GM21619 (cell line): ENCODE data around the gene LTN1.

ENCODE experiments used
- ATAC-seq: cut with Tn5 transposase; IDR thresholded peaks from one replicate; pipeline ENCODE4 v1.9.1; 2021; ENCODE audit not compliant: unreplicated experiment

The LTN1 gene

DNA sequence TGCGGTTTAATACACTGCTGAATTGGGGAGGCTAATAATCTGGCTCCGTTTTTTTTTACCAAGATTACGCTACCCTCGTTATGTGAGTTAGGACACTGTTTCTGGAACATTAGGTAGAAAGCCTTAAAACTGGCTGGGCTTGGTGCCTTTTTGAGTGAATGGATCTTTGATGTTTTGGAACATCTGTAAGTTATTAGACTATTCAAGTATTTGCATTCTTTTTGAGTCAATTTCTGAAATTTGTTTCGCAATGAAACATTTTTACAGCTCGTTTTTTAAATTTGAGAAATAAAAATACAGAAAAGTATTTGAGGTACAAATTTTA lies 106.9 kb downstream of the LTN1 start:
- no peak for ATAC-seq

DNA sequence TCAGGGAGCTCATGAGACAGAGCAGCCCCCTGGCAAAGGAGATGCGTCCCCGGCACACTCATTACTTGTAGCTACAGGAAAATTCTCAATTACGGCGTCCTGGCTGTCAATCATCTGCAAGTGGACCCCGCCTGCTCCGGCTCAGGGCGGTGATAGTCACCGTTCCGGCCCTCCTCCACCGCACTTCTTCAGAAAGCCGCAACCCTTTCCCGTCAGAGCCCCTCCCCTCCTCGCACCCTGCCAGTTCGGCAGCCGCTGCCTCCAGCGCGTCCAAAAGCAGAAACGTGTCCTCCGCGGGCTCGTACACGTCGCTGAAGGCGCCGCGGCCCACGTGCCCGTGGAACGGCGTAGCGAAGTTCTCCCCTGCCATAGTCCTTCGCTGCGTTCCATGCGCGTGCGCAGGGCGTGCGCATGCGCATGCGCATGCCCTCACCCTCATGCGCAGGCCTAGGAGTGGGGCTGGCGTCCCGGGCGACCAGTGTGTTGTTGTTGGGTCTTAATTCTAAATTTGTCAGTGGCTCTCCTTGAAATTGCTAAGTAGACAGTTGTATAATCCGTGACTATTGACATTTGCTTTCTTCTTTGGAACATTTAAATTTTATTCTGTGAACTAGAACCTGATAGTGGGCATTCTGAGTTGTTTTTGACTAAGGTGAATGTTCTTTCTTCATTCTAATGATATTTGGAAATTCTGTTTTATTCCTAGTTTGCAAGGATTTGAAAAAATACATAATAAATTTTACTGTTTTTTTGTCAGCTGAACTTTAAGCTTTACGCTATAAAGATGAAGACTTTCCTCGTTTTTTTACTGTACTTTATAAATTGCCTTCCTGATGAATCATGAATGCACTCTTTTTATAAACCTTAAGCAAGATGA lies 107.5 kb downstream of the LTN1 start:
- peak; percentile 95 for ATAC-seq

DNA sequence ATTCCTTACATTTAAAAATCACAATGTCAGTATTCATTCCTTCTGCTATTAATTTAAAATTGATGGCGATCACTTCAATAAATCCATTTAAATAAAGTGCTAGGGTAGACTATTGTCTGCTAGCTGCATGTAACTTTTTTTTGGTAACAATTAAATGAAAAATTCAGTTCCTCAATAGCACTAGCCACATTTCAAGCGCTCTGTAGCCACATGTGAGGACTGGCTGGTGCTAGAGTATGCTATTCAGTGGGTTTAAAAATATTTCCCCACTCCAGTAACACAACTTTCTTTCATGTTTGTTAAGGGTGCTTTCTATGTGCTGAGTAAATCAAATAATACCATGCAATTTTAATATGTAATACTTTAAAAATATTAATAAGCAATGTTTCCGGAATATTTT lies 108.2 kb downstream of the LTN1 start:
- ATAC-seq, result no peak

DNA sequence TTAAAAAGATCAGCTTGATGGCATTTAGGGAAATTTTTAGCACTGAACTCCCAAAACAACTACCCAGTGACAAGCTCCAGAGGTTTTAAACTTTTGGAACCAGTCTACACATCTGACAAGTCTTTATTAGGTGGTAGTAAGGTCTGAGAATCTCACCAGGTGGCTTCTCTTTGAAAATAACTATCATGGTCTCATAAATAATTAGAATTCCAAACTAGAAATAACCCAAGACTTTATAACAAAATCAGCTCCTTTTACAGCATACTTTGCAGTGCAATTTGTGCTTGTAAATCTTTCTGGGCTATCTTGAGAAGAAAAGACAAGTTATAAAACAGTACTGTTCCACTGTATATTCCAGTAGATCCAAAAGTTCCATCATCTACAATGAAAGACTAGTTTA lies 108.7 kb downstream of the LTN1 start:
- no peak for ATAC-seq

DNA sequence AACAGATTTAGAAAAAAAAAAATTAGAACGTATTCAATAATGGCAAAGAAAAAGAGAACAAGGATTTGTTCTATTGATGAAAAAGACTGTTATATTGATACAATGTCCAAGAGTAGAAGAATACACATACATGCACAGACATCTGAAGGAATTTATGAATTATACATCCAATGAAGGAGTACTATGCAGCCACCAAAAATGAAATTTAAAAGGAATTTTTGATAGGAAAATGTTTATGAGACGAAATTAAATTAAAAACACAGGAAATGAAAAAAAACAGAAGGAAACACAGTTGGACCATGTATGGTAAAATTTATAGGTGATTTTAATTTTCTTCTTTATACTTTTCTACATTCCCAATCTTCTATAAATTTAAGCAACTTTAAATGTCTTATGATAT lies 110.3 kb downstream of the LTN1 start:
- ATAC-seq, result no peak
